ENCODE data around the gene LASP1NB.

LASP1NB gene

DNA sequence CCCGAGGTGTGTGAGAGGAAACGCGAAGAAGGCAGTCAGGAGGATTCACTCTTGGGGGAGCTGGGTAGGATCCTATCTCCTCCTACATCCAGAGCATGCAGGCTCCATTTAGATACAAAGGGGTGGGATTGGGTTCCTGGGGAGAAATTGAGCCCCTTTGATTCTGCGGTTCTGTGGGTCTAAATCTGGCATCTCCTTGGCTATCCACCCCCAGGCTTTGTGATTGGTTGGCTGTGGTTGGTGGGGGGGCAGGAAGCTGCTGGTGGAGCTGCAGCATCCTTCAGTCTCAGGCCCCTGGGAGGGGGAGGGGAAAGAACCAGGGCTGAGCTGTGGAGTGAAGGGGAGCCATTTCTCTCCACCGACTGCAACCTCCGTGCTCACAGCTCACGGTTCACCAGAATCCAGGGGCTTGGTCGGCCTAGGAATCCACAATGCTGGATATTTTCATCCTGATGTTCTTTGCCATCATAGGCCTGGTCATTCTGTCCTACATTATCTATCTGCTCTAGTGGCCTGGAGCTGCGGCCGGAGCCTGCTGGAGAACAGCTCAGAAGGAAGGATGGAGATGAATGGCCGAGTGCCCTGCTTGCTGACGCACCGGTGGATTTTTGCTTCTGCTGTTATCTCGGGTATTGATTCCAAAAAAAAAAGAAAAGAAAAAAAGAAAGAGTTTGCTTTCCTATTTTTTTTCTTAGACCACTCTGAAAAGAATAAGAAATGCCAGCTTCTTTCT is at the start of gene LASP1NB:
Gene LASP1NB, plus strand, starts transcription at position 352 of the 733 bp plus-strand sequence.
- peak; percentile 50 for DNase-seq (ENCODE audit: low read depth)
- TF ChIP-seq, protein P1, sequence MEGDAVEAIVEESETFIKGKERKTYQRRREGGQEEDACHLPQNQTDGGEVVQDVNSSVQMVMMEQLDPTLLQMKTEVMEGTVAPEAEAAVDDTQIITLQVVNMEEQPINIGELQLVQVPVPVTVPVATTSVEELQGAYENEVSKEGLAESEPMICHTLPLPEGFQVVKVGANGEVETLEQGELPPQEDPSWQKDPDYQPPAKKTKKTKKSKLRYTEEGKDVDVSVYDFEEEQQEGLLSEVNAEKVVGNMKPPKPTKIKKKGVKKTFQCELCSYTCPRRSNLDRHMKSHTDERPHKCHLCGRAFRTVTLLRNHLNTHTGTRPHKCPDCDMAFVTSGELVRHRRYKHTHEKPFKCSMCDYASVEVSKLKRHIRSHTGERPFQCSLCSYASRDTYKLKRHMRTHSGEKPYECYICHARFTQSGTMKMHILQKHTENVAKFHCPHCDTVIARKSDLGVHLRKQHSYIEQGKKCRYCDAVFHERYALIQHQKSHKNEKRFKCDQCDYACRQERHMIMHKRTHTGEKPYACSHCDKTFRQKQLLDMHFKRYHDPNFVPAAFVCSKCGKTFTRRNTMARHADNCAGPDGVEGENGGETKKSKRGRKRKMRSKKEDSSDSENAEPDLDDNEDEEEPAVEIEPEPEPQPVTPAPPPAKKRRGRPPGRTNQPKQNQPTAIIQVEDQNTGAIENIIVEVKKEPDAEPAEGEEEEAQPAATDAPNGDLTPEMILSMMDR (conservative IDR thresholded peaks at IDR 0.05; ENCODE audit: control insufficient read depth, insufficient read depth, low read depth, low read length): no peak
- no peak within 1 kb of the TSS for H3K4me3 ChIP-seq (ENCODE audit: control insufficient read depth, low read depth, low read length)

DNA sequence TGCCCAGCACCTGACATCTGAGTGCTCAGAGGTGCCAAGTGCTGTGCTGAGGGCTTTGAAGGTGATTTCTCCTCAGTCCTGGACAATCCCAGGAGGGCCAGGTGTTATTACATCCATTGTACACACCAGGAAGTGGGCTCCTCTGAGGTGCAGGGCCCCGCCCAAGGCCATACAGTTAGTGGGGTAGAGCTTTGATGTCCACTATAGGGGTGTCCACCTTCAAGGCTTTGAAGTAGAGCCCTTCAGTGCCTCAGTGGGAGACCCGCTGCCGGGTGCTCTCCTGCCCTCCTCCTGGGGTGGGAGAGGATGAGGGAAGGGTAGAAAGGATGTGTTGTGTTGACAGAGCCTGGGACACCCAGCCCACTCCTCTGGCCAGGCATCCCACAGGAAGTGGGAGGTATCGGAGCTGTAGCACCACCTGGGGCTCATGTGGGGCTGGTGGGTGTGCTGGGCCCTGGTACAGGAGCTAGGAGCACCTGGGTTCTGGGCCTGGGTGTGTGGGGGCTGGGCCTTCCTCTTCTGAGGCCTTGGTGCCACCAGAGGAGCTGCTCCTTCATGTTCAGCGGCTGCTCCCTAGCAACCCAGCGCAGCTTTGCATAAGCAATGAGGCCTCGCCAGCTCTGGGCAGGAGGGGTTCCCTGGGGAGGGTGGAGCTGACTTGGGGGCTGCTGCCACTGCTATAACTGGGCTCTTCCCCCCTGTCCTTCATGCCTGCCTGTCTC is 48.1 kb upstream of the LASP1NB start:
- TF ChIP-seq, protein P1 (conservative IDR thresholded peaks at IDR 0.05; ENCODE audit: control insufficient read depth, insufficient read depth, low read depth, low read length): no peak
- H3K4me3 ChIP-seq (ENCODE audit: control insufficient read depth, low read depth, low read length): no peak overlapping the region
- no peak for DNase-seq (ENCODE audit: low read depth)

DNA sequence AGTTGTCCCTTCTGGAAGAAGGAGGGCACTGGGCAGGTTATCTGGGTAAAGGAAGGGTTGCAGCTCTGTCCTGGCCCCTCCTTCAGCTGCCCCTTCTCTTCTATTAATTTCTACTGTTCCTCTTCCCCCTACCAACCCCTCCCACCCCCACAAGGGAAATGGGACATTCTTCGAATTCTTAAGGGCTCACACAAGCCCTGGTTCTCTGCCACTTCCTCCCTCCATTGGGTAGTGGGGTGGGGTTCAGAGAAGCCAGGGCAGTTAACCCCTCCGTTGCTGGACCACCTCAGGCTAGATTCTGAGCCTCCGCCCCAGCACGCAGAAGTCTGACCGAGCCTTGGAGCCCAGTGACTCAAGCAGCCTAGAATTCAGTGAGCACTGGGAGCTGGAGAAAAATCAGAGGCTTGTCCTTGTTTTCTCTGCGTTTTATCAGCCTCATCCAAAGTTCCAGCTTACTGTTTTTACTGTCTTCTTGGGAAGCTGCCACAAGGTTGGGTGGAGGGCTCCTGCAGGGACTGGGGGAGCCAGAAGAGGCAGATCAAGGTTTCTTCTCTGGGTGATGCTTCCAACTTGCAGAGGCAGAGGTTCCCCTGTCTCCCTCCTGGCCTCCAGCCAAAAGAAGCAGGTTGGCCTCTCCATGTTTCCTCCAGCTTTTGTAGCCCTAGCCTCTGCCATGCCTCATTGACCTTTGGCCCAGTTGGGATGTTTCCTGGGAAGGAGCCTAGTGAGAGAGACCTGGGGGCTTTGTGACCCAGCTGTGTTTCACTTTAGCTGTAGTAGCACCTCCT is 45.3 kb upstream of the LASP1NB start:
- DNase-seq (ENCODE audit: low read depth): peak; percentile 76
- H3K4me3 ChIP-seq (ENCODE audit: control insufficient read depth, low read depth, low read length): no peak overlapping the region

DNA sequence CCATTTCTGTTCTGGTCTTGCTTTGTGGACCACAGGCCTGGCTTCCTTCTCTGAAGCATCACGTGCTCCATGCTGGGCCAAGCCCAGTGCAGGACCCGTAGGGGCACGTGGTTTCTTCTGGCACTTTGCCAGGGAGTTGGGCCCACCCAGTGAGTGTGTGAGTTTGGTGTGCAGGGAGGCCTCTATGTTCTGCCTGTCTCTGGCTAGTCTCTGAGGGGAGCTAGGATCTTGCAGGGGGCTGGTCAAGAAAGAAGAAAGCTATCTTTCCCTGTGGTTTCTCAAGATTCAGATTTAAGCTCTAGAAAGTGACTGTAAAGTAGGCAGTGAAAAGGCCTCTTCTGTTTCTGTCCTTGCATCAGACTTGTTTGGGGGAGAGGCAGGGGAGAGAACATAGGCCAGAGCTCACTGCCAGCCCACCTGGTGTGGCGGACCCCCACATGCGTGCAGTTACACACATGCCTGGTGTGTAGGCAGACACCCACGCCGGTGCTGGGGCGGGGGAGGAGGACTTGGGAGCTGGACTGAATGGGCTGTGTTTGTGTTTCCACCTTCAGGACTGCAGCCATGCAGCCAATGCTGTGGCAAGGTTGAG is 43.7 kb upstream of the LASP1NB start:
- no peak overlapping the region for H3K4me3 ChIP-seq (ENCODE audit: control insufficient read depth, low read depth, low read length)
- peak; percentile 74 for DNase-seq (ENCODE audit: low read depth)
- TF ChIP-seq, protein P1 (conservative IDR thresholded peaks at IDR 0.05; ENCODE audit: control insufficient read depth, insufficient read depth, low read depth, low read length): no peak

More for the DNA sequence above, 45.3 kb upstream of the LASP1NB start:
- TF ChIP-seq, protein P1 (conservative IDR thresholded peaks at IDR 0.05; ENCODE audit: control insufficient read depth, insufficient read depth, low read depth, low read length): no peak

DNA sequence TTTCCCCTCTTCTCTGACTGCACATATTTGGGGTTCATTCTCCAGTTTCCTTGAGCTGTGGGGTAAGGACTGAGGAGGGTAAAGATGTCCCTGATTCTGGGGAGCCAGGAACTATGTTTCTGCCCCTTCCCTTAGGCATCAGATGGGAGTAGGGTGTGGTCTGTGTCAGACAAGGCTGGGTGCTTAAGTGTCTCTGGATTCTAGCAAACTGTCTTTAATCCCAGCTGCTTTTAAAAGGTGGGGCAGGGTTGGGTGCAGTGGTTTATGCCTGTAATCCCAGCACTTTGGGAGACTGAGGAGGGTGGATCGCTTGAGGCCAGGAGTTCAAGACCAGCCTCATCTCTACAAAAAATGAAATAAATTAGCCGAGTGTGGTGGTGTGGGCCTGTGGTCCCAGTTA is 42.5 kb upstream of the LASP1NB start:
- TF ChIP-seq, protein P1 (conservative IDR thresholded peaks at IDR 0.05; ENCODE audit: control insufficient read depth, insufficient read depth, low read depth, low read length): no peak
- no peak overlapping the region for H3K4me3 ChIP-seq (ENCODE audit: control insufficient read depth, low read depth, low read length)

More for the DNA sequence above, 42.5 kb upstream of the LASP1NB start:
- DNase-seq (ENCODE audit: low read depth): no peak

Measured in fibroblast of mammary gland (primary cell).